Epithelial cell of proximal tubule (primary cell): ENCODE data around the gene NAE1. TPM values are rescaled to one million over a fixed set of nuclear protein-coding genes. Genes with fewer than 3 reads are reported as not detected.
"Not testable (repeated sequence)": the region's sequence is repeated elsewhere in the genome, so short reads cannot be mapped to it uniquely, and the experiment has no call there.

Experiments
- DNase-seq: peaks from one replicate; pipeline ENCODE4 v3.0.0-alpha.2; 2011; ENCODE audit warnings: low read depth
- H3K4me3 ChIP-seq: 2 replicates; pipeline ENCODE4 v1.5.1; 2011; ENCODE audit warnings: low read depth, mild to moderate bottlenecking, low read length
- total RNA-seq: library from RNA; depleted of rRNA; stranded (reverse); fragments of >200 nt; gene quantifications from 2 replicates; pipeline ENCODE4 v1.2.3, GENCODE V29; 2015
- TF ChIP-seq, protein P1 (sequence below): conservative IDR thresholded peaks from 2 replicates; pipeline ENCODE4 v1.5.1; 2012; ENCODE audit warnings: low read depth, mild to moderate bottlenecking, low read length

The NAE1 gene
- total RNA-seq, 1 donor from 2014 or later, result 92.3 TPM

- no peak overlapping the region for H3K4me3 ChIP-seq
- no peak for DNase-seq
- TF ChIP-seq, protein P1, sequence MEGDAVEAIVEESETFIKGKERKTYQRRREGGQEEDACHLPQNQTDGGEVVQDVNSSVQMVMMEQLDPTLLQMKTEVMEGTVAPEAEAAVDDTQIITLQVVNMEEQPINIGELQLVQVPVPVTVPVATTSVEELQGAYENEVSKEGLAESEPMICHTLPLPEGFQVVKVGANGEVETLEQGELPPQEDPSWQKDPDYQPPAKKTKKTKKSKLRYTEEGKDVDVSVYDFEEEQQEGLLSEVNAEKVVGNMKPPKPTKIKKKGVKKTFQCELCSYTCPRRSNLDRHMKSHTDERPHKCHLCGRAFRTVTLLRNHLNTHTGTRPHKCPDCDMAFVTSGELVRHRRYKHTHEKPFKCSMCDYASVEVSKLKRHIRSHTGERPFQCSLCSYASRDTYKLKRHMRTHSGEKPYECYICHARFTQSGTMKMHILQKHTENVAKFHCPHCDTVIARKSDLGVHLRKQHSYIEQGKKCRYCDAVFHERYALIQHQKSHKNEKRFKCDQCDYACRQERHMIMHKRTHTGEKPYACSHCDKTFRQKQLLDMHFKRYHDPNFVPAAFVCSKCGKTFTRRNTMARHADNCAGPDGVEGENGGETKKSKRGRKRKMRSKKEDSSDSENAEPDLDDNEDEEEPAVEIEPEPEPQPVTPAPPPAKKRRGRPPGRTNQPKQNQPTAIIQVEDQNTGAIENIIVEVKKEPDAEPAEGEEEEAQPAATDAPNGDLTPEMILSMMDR, result no peak
Observed at GRCh38 chr16:66871840-66872239, 41.1 kb upstream of the NAE1 start.

DNA sequence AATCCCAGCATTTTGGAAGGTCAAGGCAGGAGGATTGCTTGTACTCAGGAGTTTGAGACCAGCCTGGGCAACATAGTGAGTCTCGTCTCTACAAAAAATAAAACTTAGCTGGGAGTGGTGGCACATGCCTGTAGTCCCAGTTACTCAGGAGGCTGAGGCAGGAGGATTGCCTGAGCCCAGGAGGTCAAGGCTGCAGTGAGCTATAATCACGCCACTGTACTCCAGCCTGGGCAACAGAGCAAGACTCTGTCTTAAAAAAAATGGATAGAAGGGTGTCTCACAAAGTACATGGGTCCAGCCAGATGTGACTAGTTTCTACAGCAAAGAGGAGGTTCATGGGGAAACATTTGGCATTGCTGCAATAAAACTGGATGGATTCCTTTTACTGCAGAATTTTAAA lies 40.6 kb upstream of the NAE1 start:
- DNase-seq, H3K4me3 ChIP-seq: not testable (repeated sequence)

GRCh38 chr16:66869424-66869823 lies 38.6 kb upstream of the NAE1 start:
- TF ChIP-seq, protein P1, result no peak
- DNase-seq, result no peak
- H3K4me3 ChIP-seq, result no peak overlapping the region

DNA sequence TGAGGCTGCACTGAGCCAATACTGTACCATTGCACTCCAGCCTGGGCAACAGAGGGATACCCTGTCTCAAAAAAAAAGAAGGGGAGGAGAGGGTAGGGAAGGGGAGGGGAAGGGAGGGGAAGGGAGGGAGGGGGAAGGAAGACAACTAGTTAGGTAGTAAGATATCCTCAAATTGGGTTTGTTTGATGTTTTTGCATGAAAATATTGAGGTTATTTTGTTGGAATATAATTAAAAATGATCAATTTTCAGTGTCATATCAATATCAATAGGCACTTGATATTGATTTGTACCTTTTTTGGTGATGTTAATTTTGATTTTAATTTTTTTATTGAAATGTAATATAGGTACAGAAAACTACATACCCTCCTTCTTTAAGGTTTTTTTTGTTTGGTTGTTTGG lies 32.9 kb upstream of the NAE1 start:
- no peak for DNase-seq
- TF ChIP-seq, protein P1, result no peak
- H3K4me3 ChIP-seq, result no peak overlapping the region

GRCh38 chr16:66862023-66862520 lies 31.3 kb upstream of the NAE1 start:
- DNase-seq, result no peak
- no peak overlapping the region for H3K4me3 ChIP-seq
- TF ChIP-seq, protein P1, result no peak

DNA sequence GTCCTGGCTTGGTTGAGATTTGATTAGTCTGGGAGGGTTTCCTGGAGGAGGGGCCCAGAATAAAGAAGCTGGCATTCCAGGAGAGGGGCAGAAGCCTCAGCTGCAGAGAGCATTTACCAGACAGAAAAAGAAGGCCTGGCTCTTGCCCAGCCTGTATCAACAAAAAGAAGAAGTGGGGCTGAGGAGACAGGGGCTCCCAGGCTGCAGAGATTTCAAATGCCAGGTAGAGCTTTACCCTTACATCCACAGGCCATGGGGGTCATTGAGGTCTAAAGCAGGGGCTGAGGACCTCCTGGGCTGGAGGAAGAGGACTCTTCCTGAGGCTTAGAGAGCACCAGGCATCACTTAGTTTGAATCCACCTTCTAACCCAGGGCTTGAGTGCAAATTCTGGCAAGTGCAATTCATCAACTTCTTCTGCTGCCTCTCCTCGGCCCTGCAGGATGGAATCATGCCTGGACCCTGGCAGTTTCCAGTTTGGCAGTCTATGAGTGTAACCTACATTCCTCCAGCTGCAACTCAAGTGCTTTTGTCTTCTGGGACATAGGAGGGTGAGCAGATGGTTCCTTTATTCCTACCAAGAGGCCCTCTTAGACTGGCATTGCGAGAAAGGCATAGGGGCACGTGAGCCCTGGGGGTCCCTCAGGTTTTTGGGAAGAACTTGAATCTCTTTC lies 28.8 kb upstream of the NAE1 start:
- TF ChIP-seq, protein P1, result no peak
- no peak overlapping the region for H3K4me3 ChIP-seq
- no peak for DNase-seq

GRCh38 chr16:66858740-66859396 lies 28.1 kb upstream of the NAE1 start:
- no peak for DNase-seq
- TF ChIP-seq, protein P1, result no peak
- no peak overlapping the region for H3K4me3 ChIP-seq
